ENCODE results near the gene SV2B. TPM values are rescaled to one million over a fixed set of nuclear protein-coding genes. Genes with fewer than 3 reads are reported as not detected.

The SV2B gene
- total and polyA plus RNA-seq, 2 donors (not counting 1 experiment from before 2014, with no cell fraction given): not detected

DNA sequence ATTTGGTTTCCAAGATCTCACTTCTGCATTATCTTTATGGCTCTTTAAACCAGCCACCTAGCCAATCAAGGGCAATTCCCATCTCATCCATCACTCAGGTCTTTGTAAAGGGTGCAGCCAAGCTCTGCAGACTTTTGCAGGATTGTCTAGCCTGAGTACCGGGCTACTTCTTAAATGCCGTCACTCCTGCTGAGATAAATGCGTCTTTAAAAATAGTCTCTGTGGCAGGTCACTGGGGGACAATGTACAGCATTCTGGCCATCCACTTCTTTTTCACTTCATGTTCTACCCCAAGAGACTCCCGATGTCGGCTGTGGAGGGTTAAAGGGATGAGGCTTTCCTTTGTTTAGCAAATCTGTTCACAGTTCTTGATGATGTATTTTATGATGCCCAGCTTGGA, 194.7 kb downstream of the SV2B start:
- peaks cover 2% of the 10 kb centered on the region for H3K4me1 Mint-ChIP-seq
- POLR2A ChIA-PET: no interaction called here

GRCh38 chr15:91298101-91298500, 198.0 kb downstream of the SV2B start:
- Histone ChIP-seq H3K27ac (ENCODE audit: low read length in 2 of 2) (no peak overlapping the region), H3K4me2 (replicated peaks; ENCODE audit: low read depth, low read length, poor library complexity, severe bottlenecking) (no peak overlapping the region), H3K9ac (ENCODE audit: low read length) (no peak overlapping the region), H4K20me1 (ENCODE audit: control insufficient read depth, insufficient read depth, low read length, poor library complexity, severe bottlenecking) (no peaks in the 10 kb centered on the region), H3K9me3 (ENCODE audit: control extremely low read depth in 1 of 3, control insufficient read depth in 2 of 3, insufficient read depth in 1 of 3, low read length in 2 of 3) (peaks cover 0 to 5% (median 0%) of the 10 kb centered on the region in 3 donors), H3K4me1 (ENCODE audit: control insufficient read depth in 2 of 2, insufficient read depth in 2 of 2, low read length in 2 of 2) (no peaks in the 10 kb centered on the region), H3K36me3 (replicated peaks in 1 of 2; ENCODE audit: control extremely low read depth in 1 of 2, control insufficient read depth in 1 of 2, extremely low read depth in 1 of 2, insufficient read depth in 2 of 2, low read length in 1 of 2) (no peaks in the 10 kb centered on the region), H3K79me2 (ENCODE audit: control insufficient read depth, insufficient read depth, low read length) (no peaks in the 10 kb centered on the region), H2AFZ (ENCODE audit: insufficient read depth, low read depth, low read length, poor library complexity, severe bottlenecking) (no peak overlapping the region), H3K27me3 (replicated peaks in 1 of 4; ENCODE audit: control extremely low read depth in 1 of 4, control insufficient read depth in 3 of 4, insufficient read depth in 4 of 4, low read length in 3 of 4) (peaks cover 0 to 7% (median 3%) of the 10 kb centered on the region in 4 experiments), H3K4me3 (ENCODE audit: control extremely low read depth in 1 of 5, extremely low read depth in 1 of 5, insufficient read depth in 1 of 5, low read depth in 2 of 5, low read length in 4 of 5) (no peak overlapping the region)
- DNase-seq (no peak), ATAC-seq (ENCODE audit: low read depth) (no peak)
- Mint-ChIP-seq H3K27me3 (peaks cover 48% of the 10 kb centered on the region), H3K9me3 (ENCODE audit: insufficient read depth) (no peaks in the 10 kb centered on the region), H3K4me1 (no peaks in the 10 kb centered on the region), H3K27ac (no peak overlapping the region), H3K4me3 (no peak overlapping the region)
- POLR2A ChIA-PET: no interaction called here
- TF ChIP-seq EZH2 (IDR thresholded peaks at IDR 0.05; ENCODE audit: borderline replicate concordance, insufficient read depth, low read depth, low read length, poor library complexity, severe bottlenecking): no peak
- TF ChIP-seq CTCF (IDR thresholded peaks at IDR 0.05): no peak
- CTCF ChIA-PET: interaction anchor here (1.3 kb wide), 1 partner anchor 26 kb away, joined by 6 read pairs; no protein-coding TSS in a partner anchor
- intact Hi-C loops (cut with micrococcal nuclease): no loop called here
- 94% methylated on average over 2 of the region's 6 CpGs for WGBS (ENCODE audit: insufficient coverage)

More for the DNA sequence above, 194.7 kb downstream of the SV2B start:
- CTCF ChIA-PET: interaction anchor here (0.6 kb wide), 1 partner anchor 1283 kb away, joined by 3 read pairs; no protein-coding TSS in a partner anchor
- Histone ChIP-seq H3K9me3 (ENCODE audit: control extremely low read depth in 1 of 3, control insufficient read depth in 2 of 3, insufficient read depth in 1 of 3, low read length in 2 of 3) (peaks cover 0 to 5% (median 0%) of the 10 kb centered on the region in 3 donors), H3K27ac (ENCODE audit: low read length in 2 of 2) (no peak overlapping the region), H4K20me1 (ENCODE audit: control insufficient read depth, insufficient read depth, low read length, poor library complexity, severe bottlenecking) (no peaks in the 10 kb centered on the region), H3K4me1 (ENCODE audit: control insufficient read depth in 2 of 2, insufficient read depth in 2 of 2, low read length in 2 of 2) (no peaks in the 10 kb centered on the region), H3K4me2 (replicated peaks; ENCODE audit: low read depth, low read length, poor library complexity, severe bottlenecking) (no peak overlapping the region), H3K79me2 (ENCODE audit: control insufficient read depth, insufficient read depth, low read length) (no peaks in the 10 kb centered on the region), H2AFZ (ENCODE audit: insufficient read depth, low read depth, low read length, poor library complexity, severe bottlenecking) (no peak overlapping the region), H3K9ac (ENCODE audit: low read length) (no peak overlapping the region), H3K27me3 (replicated peaks in 1 of 4; ENCODE audit: control extremely low read depth in 1 of 4, control insufficient read depth in 3 of 4, insufficient read depth in 4 of 4, low read length in 3 of 4) (peaks cover 0 to 4% (median 1%) of the 10 kb centered on the region in 4 experiments), H3K36me3 (replicated peaks in 1 of 2; ENCODE audit: control extremely low read depth in 1 of 2, control insufficient read depth in 1 of 2, extremely low read depth in 1 of 2, insufficient read depth in 2 of 2, low read length in 1 of 2) (no peaks in the 10 kb centered on the region), H3K4me3 (ENCODE audit: control extremely low read depth in 1 of 5, extremely low read depth in 1 of 5, insufficient read depth in 1 of 5, low read depth in 2 of 5, low read length in 4 of 5) (no peak overlapping the region)
- no peak for ATAC-seq (ENCODE audit: low read depth)
- Mint-ChIP-seq H3K27ac (no peak overlapping the region), H3K27me3 (peaks cover 25% of the 10 kb centered on the region), H3K9me3 (ENCODE audit: insufficient read depth) (no peaks in the 10 kb centered on the region), H3K4me3 (no peak overlapping the region)
- DNase-seq: no peak
- WGBS (ENCODE audit: insufficient coverage): 100% methylated on average over 2 of the region's 5 CpGs
- TF ChIP-seq EZH2 (IDR thresholded peaks at IDR 0.05; ENCODE audit: borderline replicate concordance, insufficient read depth, low read depth, low read length, poor library complexity, severe bottlenecking) (no peak), CTCF (IDR thresholded peaks at IDR 0.05) (no peak)
- intact Hi-C loops (cut with micrococcal nuclease): no loop called here

Measured in B cell (primary cell).